K562 (cell line): ENCODE data around the gene RTCA. TPM values are rescaled to one million over a fixed set of nuclear protein-coding genes. Genes with fewer than 3 reads are reported as not detected.
A peak's percentile ranks its signal among the peaks of the same experiment; 100 is the strongest.

Experiments
- ATF7 ChIP-seq: fragments of 450-650 bp; IDR thresholded peaks from 2 replicates; pipeline ENCODE4 v1.7.1; 2014; ENCODE audit warnings: mild to moderate bottlenecking, moderate library complexity
- CBX2 ChIP-seq: fragments of 200-600 bp; sonication (generic); IDR thresholded peaks from one replicate; pipeline ENCODE4 v1.6.1; 2012; ENCODE audit warnings: mild to moderate bottlenecking, low read length, inconsistent platforms; ENCODE audit not compliant: insufficient read depth, poor library complexity, severe bottlenecking
- CEBPG ChIP-seq, 3 experiments: fragments of 200-800 bp in 1 of 3; sonication (Bioruptor generic) in 1 of 3; sonication (generic) in 1 of 3; formaldehyde crosslinking in 1 of 3; IDR thresholded peaks in 2 of 3; conservative IDR thresholded peaks in 1 of 3; 2 replicates each; pipeline versions ENCODE4 v1.6.1 to v1.8.0; 2016 to 2022; ENCODE audit warnings: missing compliant biosample characterization in 2 of 3, missing genetic modification characterization in 2 of 3, mild to moderate bottlenecking in 1 of 3, missing genetic modification reagents in 1 of 3
- COPS2 ChIP-seq: fragments of 450-650 bp; conservative IDR thresholded peaks from 2 replicates; pipeline ENCODE4 v1.6.1; 2016; ENCODE audit warnings: mild to moderate bottlenecking, moderate library complexity
- DMBX1 ChIP-seq: fragments of 250-450 bp; sonication (Bioruptor Pico); IDR thresholded peaks from 2 replicates; pipeline ENCODE4 v1.8.0; 2022; ENCODE audit warnings: inconsistent platforms, mild to moderate bottlenecking, moderate library complexity, borderline replicate concordance
- MAFK ChIP-seq: IDR thresholded peaks from 2 replicates; pipeline ENCODE4 v1.6.1; 2011; ENCODE audit warnings: low read length, improper control_type of control experiment
- MEF2A ChIP-seq: IDR thresholded peaks from 2 replicates; pipeline ENCODE4 v1.6.1; 2011; ENCODE audit warnings: low read depth, mild to moderate bottlenecking, low read length, moderate library complexity; ENCODE audit not compliant: control insufficient read depth
- PCBP1 ChIP-seq: fragments of 200-400 bp; formaldehyde crosslinking; IDR thresholded peaks from 2 replicates; pipeline ENCODE4 v1.6.1; 2018; ENCODE audit warnings: mild to moderate bottlenecking, low read depth, low read length; ENCODE audit not compliant: poor library complexity, severe bottlenecking
- POLR3G ChIP-seq: IDR thresholded peaks from 2 replicates; pipeline ENCODE4 v1.6.1; 2011; ENCODE audit not compliant: insufficient read length, insufficient replicate concordance; ENCODE audit errors: extremely low read depth
- RFX1 ChIP-seq: fragments of 450-650 bp; IDR thresholded peaks from 2 replicates; pipeline ENCODE4 v1.6.1; 2016; ENCODE audit warnings: mild to moderate bottlenecking, moderate library complexity
- SIRT6 ChIP-seq: IDR thresholded peaks from one replicate; pipeline ENCODE4 v1.6.1; 2012; ENCODE audit warnings: low read depth, mild to moderate bottlenecking, control low read depth, inconsistent platforms, low read length, moderate library complexity
- SRSF9 ChIP-seq: fragments of 200-400 bp; formaldehyde crosslinking; IDR thresholded peaks from 2 replicates; pipeline ENCODE4 v1.6.1; 2017; ENCODE audit warnings: low read depth, low read length, borderline replicate concordance
- STAT5A ChIP-seq: IDR thresholded peaks from 2 replicates; pipeline ENCODE4 v1.6.1; 2012; ENCODE audit warnings: low read length, inconsistent platforms, borderline replicate concordance
- TAF15 ChIP-seq: fragments of 200-400 bp; formaldehyde crosslinking; IDR thresholded peaks from 2 replicates; pipeline ENCODE4 v1.6.1; 2017; ENCODE audit warnings: mild to moderate bottlenecking, low read depth, low read length, moderate library complexity
- TCF15 ChIP-seq: fragments of 250-450 bp; sonication (Bioruptor Pico); IDR thresholded peaks from 2 replicates; pipeline ENCODE4 v1.8.0; 2022; ENCODE audit warnings: moderate library complexity, mild to moderate bottlenecking, inconsistent platforms
- TCF3 ChIP-seq: sonication (generic); formaldehyde crosslinking; IDR thresholded peaks from 2 replicates; pipeline ENCODE4 v1.4.0; 2020; ENCODE audit warnings: mild to moderate bottlenecking, missing genetic modification reagents
- ZNF239 ChIP-seq: fragments of 250-450 bp; sonication (Bioruptor Pico); IDR thresholded peaks from 2 replicates; pipeline ENCODE4 v1.4.0; 2020; ENCODE audit warnings: mild to moderate bottlenecking
- polyA plus RNA-seq, 8 experiments: library from polyadenylated mRNA; depleted of rRNA in 4 of 8; stranded (reverse) in 5 of 8; unstranded in 3 of 8; fragments of >200 nt; fragmentation: Nextera tagmentation in 2 of 8; fragmentation: Illumina TruSeq in 1 of 8; extraction: Ambion mirVana in 2 of 8; extraction: Trizol in 1 of 8; gene quantifications; 2 replicates each; pipeline versions ENCODE4 v1.2.1 to v1.2.3, GENCODE V29; 2011 to 2014; ENCODE audit warnings: inconsistent platforms in 1 of 8, missing spikeins in 1 of 8
- total RNA-seq, 7 experiments: library from RNA; depleted of rRNA in 6 of 7; stranded (reverse); fragments of >200 nt in 6 of 7; fragmentation: Illumina TruSeq in 2 of 7; extraction: Trizol in 2 of 7; gene quantifications; 2 replicates each; pipeline versions ENCODE4 v1.2.1 to v1.2.3, GENCODE V29; 2011 to 2021; ENCODE audit warnings: low replicate concordance in 1 of 7
- TF ChIP-seq, protein P1 (sequence below): sonication (generic); formaldehyde crosslinking; IDR thresholded peaks from 2 replicates; pipeline ENCODE4 v1.8.0; 2023; ENCODE audit warnings: mild to moderate bottlenecking, missing genetic modification reagents
- TF ChIP-seq, protein P2 (sequence below): IDR thresholded peaks from 3 replicates; pipeline ENCODE4 v1.6.1; 2011; ENCODE audit warnings: borderline replicate concordance, mild to moderate bottlenecking, moderate library complexity; ENCODE audit not compliant: insufficient read length; ENCODE audit errors: extremely low read depth
- TF ChIP-seq, protein P3 (sequence below): fragments of 250-450 bp; sonication (Bioruptor Pico); IDR thresholded peaks from 2 replicates; pipeline ENCODE4 v1.5.0; 2022; ENCODE audit warnings: mild to moderate bottlenecking
- TF ChIP-seq, protein P4 (sequence below): sonication (generic); formaldehyde crosslinking; IDR thresholded peaks from 2 replicates; pipeline ENCODE4 v1.8.0; 2022; ENCODE audit warnings: missing genetic modification reagents, mild to moderate bottlenecking, borderline replicate concordance

Gene RTCA
- total and polyA plus RNA-seq, 9 of the 15 experiments (the other 6 are each of a cell fraction or from before 2014, with no cell fraction given) = 11.6 to 57.2 (median 43.2) TPM

GRCh38 chr1:100246738-100247137 is 19.3 kb upstream of the RTCA start (continued):
- TF ChIP-seq POLR3G (no peak), DMBX1 (CRISPR knock-in tag) (no peak), COPS2 (no peak), STAT5A (no peak), CBX2 (no peak), TCF3 (CRISPR knock-in tag) (0 out of 2 replicates have a peak, but pooled peaks have one; percentile 20), MEF2A (no peak), ZNF239 (CRISPR knock-in tag) (no peak), SRSF9 (no peak), MAFK (no peak), TAF15 (no peak), SIRT6 (no peak), TCF15 (CRISPR knock-in tag) (no peak), PCBP1 (no peak), RFX1 (no peak; the same call in 1 of the 2 replicates), ATF7 (peak; percentile 31; the same call in 1 of the 2 replicates), CEBPG (CRISPR knock-in tag; IDR thresholded peaks at IDR 0.05) (0 out of 2 replicates have a peak, but pooled peaks have one; percentile 36), CEBPG (tag; conservative IDR thresholded peaks at IDR 0.05 in 1 of 2, IDR thresholded peaks at IDR 0.05 in 1 of 2) (no peak)
- TF ChIP-seq, protein P1, sequence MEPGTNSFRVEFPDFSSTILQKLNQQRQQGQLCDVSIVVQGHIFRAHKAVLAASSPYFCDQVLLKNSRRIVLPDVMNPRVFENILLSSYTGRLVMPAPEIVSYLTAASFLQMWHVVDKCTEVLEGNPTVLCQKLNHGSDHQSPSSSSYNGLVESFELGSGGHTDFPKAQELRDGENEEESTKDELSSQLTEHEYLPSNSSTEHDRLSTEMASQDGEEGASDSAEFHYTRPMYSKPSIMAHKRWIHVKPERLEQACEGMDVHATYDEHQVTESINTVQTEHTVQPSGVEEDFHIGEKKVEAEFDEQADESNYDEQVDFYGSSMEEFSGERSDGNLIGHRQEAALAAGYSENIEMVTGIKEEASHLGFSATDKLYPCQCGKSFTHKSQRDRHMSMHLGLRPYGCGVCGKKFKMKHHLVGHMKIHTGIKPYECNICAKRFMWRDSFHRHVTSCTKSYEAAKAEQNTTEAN (CRISPR knock-in tag) = no peak
- TF ChIP-seq, protein P2, sequence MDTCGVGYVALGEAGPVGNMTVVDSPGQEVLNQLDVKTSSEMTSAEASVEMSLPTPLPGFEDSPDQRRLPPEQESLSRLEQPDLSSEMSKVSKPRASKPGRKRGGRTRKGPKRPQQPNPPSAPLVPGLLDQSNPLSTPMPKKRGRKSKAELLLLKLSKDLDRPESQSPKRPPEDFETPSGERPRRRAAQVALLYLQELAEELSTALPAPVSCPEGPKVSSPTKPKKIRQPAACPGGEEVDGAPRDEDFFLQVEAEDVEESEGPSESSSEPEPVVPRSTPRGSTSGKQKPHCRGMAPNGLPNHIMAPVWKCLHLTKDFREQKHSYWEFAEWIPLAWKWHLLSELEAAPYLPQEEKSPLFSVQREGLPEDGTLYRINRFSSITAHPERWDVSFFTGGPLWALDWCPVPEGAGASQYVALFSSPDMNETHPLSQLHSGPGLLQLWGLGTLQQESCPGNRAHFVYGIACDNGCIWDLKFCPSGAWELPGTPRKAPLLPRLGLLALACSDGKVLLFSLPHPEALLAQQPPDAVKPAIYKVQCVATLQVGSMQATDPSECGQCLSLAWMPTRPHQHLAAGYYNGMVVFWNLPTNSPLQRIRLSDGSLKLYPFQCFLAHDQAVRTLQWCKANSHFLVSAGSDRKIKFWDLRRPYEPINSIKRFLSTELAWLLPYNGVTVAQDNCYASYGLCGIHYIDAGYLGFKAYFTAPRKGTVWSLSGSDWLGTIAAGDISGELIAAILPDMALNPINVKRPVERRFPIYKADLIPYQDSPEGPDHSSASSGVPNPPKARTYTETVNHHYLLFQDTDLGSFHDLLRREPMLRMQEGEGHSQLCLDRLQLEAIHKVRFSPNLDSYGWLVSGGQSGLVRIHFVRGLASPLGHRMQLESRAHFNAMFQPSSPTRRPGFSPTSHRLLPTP = no peak
- TF ChIP-seq, protein P3, sequence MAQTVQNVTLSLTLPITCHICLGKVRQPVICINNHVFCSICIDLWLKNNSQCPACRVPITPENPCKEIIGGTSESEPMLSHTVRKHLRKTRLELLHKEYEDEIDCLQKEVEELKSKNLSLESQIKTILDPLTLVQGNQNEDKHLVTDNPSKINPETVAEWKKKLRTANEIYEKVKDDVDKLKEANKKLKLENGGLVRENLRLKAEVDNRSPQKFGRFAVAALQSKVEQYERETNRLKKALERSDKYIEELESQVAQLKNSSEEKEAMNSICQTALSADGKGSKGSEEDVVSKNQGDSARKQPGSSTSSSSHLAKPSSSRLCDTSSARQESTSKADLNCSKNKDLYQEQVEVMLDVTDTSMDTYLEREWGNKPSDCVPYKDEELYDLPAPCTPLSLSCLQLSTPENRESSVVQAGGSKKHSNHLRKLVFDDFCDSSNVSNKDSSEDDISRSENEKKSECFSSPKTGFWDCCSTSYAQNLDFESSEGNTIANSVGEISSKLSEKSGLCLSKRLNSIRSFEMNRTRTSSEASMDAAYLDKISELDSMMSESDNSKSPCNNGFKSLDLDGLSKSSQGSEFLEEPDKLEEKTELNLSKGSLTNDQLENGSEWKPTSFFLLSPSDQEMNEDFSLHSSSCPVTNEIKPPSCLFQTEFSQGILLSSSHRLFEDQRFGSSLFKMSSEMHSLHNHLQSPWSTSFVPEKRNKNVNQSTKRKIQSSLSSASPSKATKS = no peak
- TF ChIP-seq, protein P4, sequence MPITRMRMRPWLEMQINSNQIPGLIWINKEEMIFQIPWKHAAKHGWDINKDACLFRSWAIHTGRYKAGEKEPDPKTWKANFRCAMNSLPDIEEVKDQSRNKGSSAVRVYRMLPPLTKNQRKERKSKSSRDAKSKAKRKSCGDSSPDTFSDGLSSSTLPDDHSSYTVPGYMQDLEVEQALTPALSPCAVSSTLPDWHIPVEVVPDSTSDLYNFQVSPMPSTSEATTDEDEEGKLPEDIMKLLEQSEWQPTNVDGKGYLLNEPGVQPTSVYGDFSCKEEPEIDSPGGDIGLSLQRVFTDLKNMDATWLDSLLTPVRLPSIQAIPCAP (CRISPR knock-in tag) = no peak
